HG03108 (cell line): ENCODE data around the gene IGSF3.
"Not testable (repeated sequence)": the region's sequence is repeated elsewhere in the genome, so short reads cannot be mapped to it uniquely, and the experiment has no call there.

ENCODE experiments used
- ATAC-seq: cut with Tn5 transposase; IDR thresholded peaks from one replicate; pipeline ENCODE4 v1.9.1; 2021; ENCODE audit warnings: moderate library complexity; ENCODE audit not compliant: unreplicated experiment

The IGSF3 gene

GRCh38 chr1:116631996-116632925 lies 35.3 kb downstream of the IGSF3 start:
- ATAC-seq: not testable (repeated sequence)

- not testable (repeated sequence) for ATAC-seq
These were observed 36.0 kb downstream of the IGSF3 start for GRCh38 chr1:116631554-116631953.

GRCh38 chr1:116630057-116630456 lies 37.5 kb downstream of the IGSF3 start:
- ATAC-seq: not testable (repeated sequence)

GRCh38 chr1:116629441-116629840 lies 38.1 kb downstream of the IGSF3 start:
- not testable (repeated sequence) for ATAC-seq

- no peak for ATAC-seq
These were observed 39.1 kb downstream of the IGSF3 start for GRCh38 chr1:116628448-116628847.

GRCh38 chr1:116627357-116627756 lies 40.2 kb downstream of the IGSF3 start:
- not testable (repeated sequence) for ATAC-seq

GRCh38 chr1:116626915-116627314 lies 40.6 kb downstream of the IGSF3 start:
- not testable (repeated sequence) for ATAC-seq

GRCh38 chr1:116625155-116625554 lies 42.4 kb downstream of the IGSF3 start:
- ATAC-seq: not testable (repeated sequence)

GRCh38 chr1:116624040-116624439 lies 43.5 kb downstream of the IGSF3 start:
- no peak for ATAC-seq

- ATAC-seq: not testable (repeated sequence)
These were observed 45.0 kb downstream of the IGSF3 start for GRCh38 chr1:116622496-116622895.

GRCh38 chr1:116621756-116622155 lies 45.8 kb downstream of the IGSF3 start:
- ATAC-seq: not testable (repeated sequence)

- not testable (repeated sequence) for ATAC-seq
These were observed 47.1 kb downstream of the IGSF3 start for GRCh38 chr1:116620392-116620791.

- ATAC-seq: not testable (repeated sequence)
These were observed 48.4 kb downstream of the IGSF3 start for GRCh38 chr1:116619106-116619505.

- ATAC-seq: not testable (repeated sequence)
These were observed 49.7 kb downstream of the IGSF3 start for GRCh38 chr1:116617808-116618207.

GRCh38 chr1:116613825-116614224 lies 53.7 kb downstream of the IGSF3 start:
- ATAC-seq: not testable (repeated sequence)

- ATAC-seq: not testable (repeated sequence)
These were observed 57.6 kb downstream of the IGSF3 start for GRCh38 chr1:116609801-116610371.

GRCh38 chr1:116608841-116609240 lies 58.7 kb downstream of the IGSF3 start:
- not testable (repeated sequence) for ATAC-seq

GRCh38 chr1:116608151-116608550 lies 59.4 kb downstream of the IGSF3 start:
- not testable (repeated sequence) for ATAC-seq

- not testable (repeated sequence) for ATAC-seq
These were observed 60.1 kb downstream of the IGSF3 start for GRCh38 chr1:116607463-116607862.

- ATAC-seq: not testable (repeated sequence)
These were observed 61.5 kb downstream of the IGSF3 start for GRCh38 chr1:116606067-116606466.

GRCh38 chr1:116605315-116605714 lies 62.2 kb downstream of the IGSF3 start:
- ATAC-seq: no peak

GRCh38 chr1:116604408-116604807 lies 63.1 kb downstream of the IGSF3 start:
- not testable (repeated sequence) for ATAC-seq
